ENCODE data around the gene ENAM. TPM values are rescaled to one million over a fixed set of nuclear protein-coding genes. Genes with fewer than 3 reads are reported as not detected.

ENAM gene
- total and polyA plus RNA-seq, 2 donors (not counting 3 experiments of a cell fraction or from before 2014, with no cell fraction given) = 0.07 TPM; not detected in 1

GRCh38 chr4:70624226-70624793 lies 4.2 kb upstream of the ENAM start:
- dilution Hi-C loops (cut with MboI; ENCODE audit: extremely low pct_ligation_motif_present, low sequenced_read_pairs) (no loop called here), intact Hi-C loops (cut with micrococcal nuclease) (no loop called here)
- ChIA-PET CTCF (interaction anchor here (0.7 kb wide), 1 partner anchor 20 kb away, joined by 3 read pairs; no protein-coding TSS in a partner anchor), POLR2A (no interaction called here)
- Histone ChIP-seq H3K9me3 (replicated peaks; ENCODE audit: control insufficient read depth, insufficient read depth, low read length) (no peaks in the 10 kb centered on the region), H3K27me3 (ENCODE audit: control insufficient read depth in 2 of 2, insufficient read depth in 2 of 2, low read length in 2 of 2) (no peaks in the 10 kb centered on the region), H2AFZ (ENCODE audit: low read depth, low read length) (no peak overlapping the region), H3K9ac (replicated peaks; ENCODE audit: extremely low read depth, insufficient read depth, low read length) (no peak overlapping the region), H3K9me1 (replicated peaks; ENCODE audit: control insufficient read depth, extremely low read depth, insufficient read depth, low read length) (no peaks in the 10 kb centered on the region), H3K79me2 (ENCODE audit: control insufficient read depth, insufficient read depth, low read length) (no peaks in the 10 kb centered on the region), H3K4me3 (replicated peaks in 1 of 3; ENCODE audit: insufficient read depth in 1 of 3, low read depth in 1 of 3, low read length in 3 of 3) (no peak overlapping the region), H3K27ac (ENCODE audit: insufficient read depth, low read depth, low read length) (no peak overlapping the region), H3K4me1 (ENCODE audit: control insufficient read depth, extremely low read depth, insufficient read depth, low read length) (peaks cover 4% of the 10 kb centered on the region), H3K36me3 (ENCODE audit: control insufficient read depth in 2 of 2, extremely low read depth in 1 of 2, insufficient read depth in 2 of 2, low read length in 2 of 2) (no peaks in the 10 kb centered on the region), H3K4me2 (ENCODE audit: insufficient read depth, low read length) (no peak overlapping the region), H4K20me1 (replicated peaks; ENCODE audit: control insufficient read depth, extremely low read depth, insufficient read depth, low read length) (no peaks in the 10 kb centered on the region)
- TF ChIP-seq POLR2AphosphoS5 (IDR thresholded peaks at IDR 0.05; ENCODE audit: insufficient read depth, low read depth, low read length) (no peak), MYC (IDR thresholded peaks at IDR 0.05; ENCODE audit: low read depth, low read length) (no peak), CTCF (IDR thresholded peaks at IDR 0.05; ENCODE audit: extremely low read depth in 1 of 2, insufficient read depth in 1 of 2, low read depth in 1 of 2, low read length in 2 of 2) (no peak), JUN (IDR thresholded peaks at IDR 0.05; ENCODE audit: borderline replicate concordance, insufficient read depth, insufficient read length, low read depth) (no peak), GATA2 (IDR thresholded peaks at IDR 0.05; ENCODE audit: insufficient read depth, insufficient read length, low read depth, low read length) (no peak), EZH2 (IDR thresholded peaks at IDR 0.05; ENCODE audit: borderline replicate concordance, low read depth, low read length, severe bottlenecking) (no peak), MAX (IDR thresholded peaks at IDR 0.05; ENCODE audit: insufficient read depth, insufficient read length) (no peak), POLR2A (IDR thresholded peaks at IDR 0.05; ENCODE audit: low read depth, low read length) (no peak), FOS (IDR thresholded peaks at IDR 0.05; ENCODE audit: borderline replicate concordance, insufficient read depth, low read length) (no peak)
- FAIRE-seq = no peak
- no TSS peak for BruUV-seq (replicated peaks)
- peak; percentile 16 for DNase-seq (ENCODE audit: low read depth, low spot score)

All from endothelial cell of umbilical vein (primary cell).